HG03280 (cell line): ENCODE results near the gene COL1A1.

Experiments used
- ATAC-seq: cut with Tn5 transposase; IDR thresholded peaks from one replicate; pipeline ENCODE4 v1.9.1; 2021; ENCODE audit warnings: mild to moderate bottlenecking, moderate library complexity; ENCODE audit not compliant: unreplicated experiment

COL1A1 gene

GRCh38 chr17:50174444-50174843, 27.0 kb downstream of the COL1A1 start:
- no peak for ATAC-seq

GRCh38 chr17:50173335-50173941, 28.0 kb downstream of the COL1A1 start:
- ATAC-seq = no peak

- no peak for ATAC-seq
Measured at GRCh38 chr17:50172936-50173334, 28.5 kb downstream of the COL1A1 start.

- ATAC-seq = no peak
Measured at GRCh38 chr17:50172130-50172529, 29.3 kb downstream of the COL1A1 start.

- no peak for ATAC-seq
Measured at GRCh38 chr17:50171371-50172071, 29.9 kb downstream of the COL1A1 start.

GRCh38 chr17:50170662-50171370, 30.6 kb downstream of the COL1A1 start:
- ATAC-seq = no peak

GRCh38 chr17:50169881-50170459, 31.5 kb downstream of the COL1A1 start:
- no peak for ATAC-seq

- ATAC-seq = no peak
Measured at GRCh38 chr17:50169121-50169764, 32.2 kb downstream of the COL1A1 start.

- no peak for ATAC-seq
Measured at GRCh38 chr17:50168319-50168718, 33.1 kb downstream of the COL1A1 start.

GRCh38 chr17:50167371-50167770, 34.1 kb downstream of the COL1A1 start:
- no peak for ATAC-seq

GRCh38 chr17:50166518-50167181, 34.8 kb downstream of the COL1A1 start:
- ATAC-seq = no peak

- ATAC-seq = no peak
Measured at GRCh38 chr17:50165867-50166517, 35.4 kb downstream of the COL1A1 start, which contains the start of gene SGCA. Gene SGCA, plus strand, starts transcription at chr17:50166005. Its CDS starts 36 bp downstream, at chr17:50166041.

- no peak for ATAC-seq
Measured at GRCh38 chr17:50165466-50165865, 36.0 kb downstream of the COL1A1 start.

GRCh38 chr17:50165066-50165465, 36.4 kb downstream of the COL1A1 start:
- no peak for ATAC-seq

- ATAC-seq = no peak
Measured at GRCh38 chr17:50164697-50164988, 36.8 kb downstream of the COL1A1 start.

GRCh38 chr17:50163843-50164696, 37.4 kb downstream of the COL1A1 start:
- ATAC-seq = no peak

- no peak for ATAC-seq
Measured at GRCh38 chr17:50162466-50163254, 38.8 kb downstream of the COL1A1 start.

GRCh38 chr17:50161911-50162288, 39.5 kb downstream of the COL1A1 start:
- ATAC-seq = no peak
